Muscle of arm (tissue), 14 donors: ENCODE results near the gene ADM5. TPM values are rescaled to one million over a fixed set of nuclear protein-coding genes. Genes with fewer than 3 reads are reported as not detected.

Source experiments
- DNase-seq: peaks from one replicate; pipeline ENCODE4 v3.0.0-alpha.2; 2013
- long read RNA-seq, 11 donors: transcript quantifications; one replicate each; lab custom pipeline, GENCODE V29; 2026
- polyA plus RNA-seq, 12 donors: library from polyadenylated mRNA; unstranded; fragments of 120-200 nt; gene quantifications; one replicate each; pipeline ENCODE4 v1.2.1, GENCODE V29; 2013; ENCODE audit not compliant: insufficient read length in 12 of 12

Gene ADM5
- polyA plus RNA-seq = 1 to 10 TPM in 6 of 12 donors, under 1 TPM in 4, not detected in 2; 0.78 to 1.5 (median 1.1) TPM
- long read RNA-seq, donor 1 = 0 reads
- long read RNA-seq, donor 2, partial matches to known transcripts = 0 of 3 reads
- long read RNA-seq, donor 2, other reads (novel, unspliced or antisense) = 0 of 3 reads
- long read RNA-seq, donor 3 = 0 reads
- long read RNA-seq, donor 4 = 0 reads
- long read RNA-seq, donor 5 = 0 reads
- long read RNA-seq, donor 6, partial matches to known transcripts = 0 of 1 reads
- long read RNA-seq, donor 6, other reads (novel, unspliced or antisense) = 0 of 1 reads
- long read RNA-seq, donor 7 = 0 reads
- long read RNA-seq, donor 8 = 0 reads
- long read RNA-seq, donor 9 = 0 reads
- long read RNA-seq, donor 10, partial matches to known transcripts = 0 of 1 reads
- long read RNA-seq, donor 10, other reads (novel, unspliced or antisense) = 0 of 1 reads
- long read RNA-seq, donor 11, partial matches to known transcripts = 0 of 3 reads
- long read RNA-seq, donor 11, other reads (novel, unspliced or antisense) = 0 of 3 reads

DNA sequence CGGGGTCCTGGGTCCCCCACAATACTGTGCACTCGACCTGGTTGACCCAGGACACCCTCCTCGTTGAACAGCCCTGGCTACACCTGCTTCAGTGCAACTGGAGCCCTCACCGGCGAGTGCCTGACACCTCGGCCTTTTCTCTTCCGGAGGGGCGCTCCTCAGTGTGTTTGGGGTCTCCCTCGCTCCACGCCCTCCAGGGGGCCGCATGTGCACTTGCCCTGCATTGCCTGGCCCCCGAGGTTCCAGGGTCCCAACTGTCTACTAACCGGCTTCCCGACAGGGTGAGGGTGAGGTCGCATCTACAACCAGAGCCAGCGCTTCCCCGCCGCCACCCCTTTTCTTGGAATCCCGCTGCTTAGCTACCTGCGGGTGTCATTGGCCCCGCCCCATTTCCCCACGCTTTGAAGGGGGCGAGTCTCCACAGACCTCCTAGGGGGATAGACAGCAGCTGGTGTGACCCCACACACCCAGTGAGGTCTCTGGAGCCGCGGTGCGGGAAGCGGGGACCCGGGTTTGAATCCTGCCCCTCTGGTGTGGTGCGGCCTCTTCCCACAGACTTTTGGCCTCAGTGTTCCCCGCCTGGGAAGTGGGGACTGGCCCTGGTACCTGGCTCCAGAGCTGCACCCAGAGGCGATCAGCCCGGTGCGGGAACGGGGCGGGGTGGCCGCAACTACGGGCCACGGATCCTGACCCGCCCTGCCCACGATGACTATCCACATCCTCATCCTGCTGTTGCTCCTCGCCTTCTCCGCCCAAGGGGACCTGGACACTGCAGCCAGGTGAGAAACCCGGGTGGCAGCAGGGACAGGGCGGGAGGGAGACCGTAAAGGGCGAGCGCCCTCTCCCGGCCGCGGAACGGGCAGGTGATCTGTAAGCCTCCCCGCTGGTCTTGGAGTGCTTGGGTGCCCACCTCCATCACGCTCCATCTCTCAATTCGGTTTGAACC lies at the start of gene ADM5:
ADM5 (plus strand) TSS at position 462 of the 946 bp plus-strand sequence; CDS start at position 706, 244 bp downstream.
- no peak for DNase-seq

- DNase-seq = peak; percentile 100
These were observed 49.1 kb upstream of the ADM5 start, which contains the start of gene RRAS for GRCh38 chr19:49640113-49640898. Gene RRAS, minus strand, starts transcription at chr19:49640143. Its CDS starts 45 bp downstream, at chr19:49640098.

GRCh38 chr19:49641688-49642491 lies 47.5 kb upstream of the ADM5 start, which contains the start of gene SCAF1:
Gene SCAF1, plus strand, starts transcription at chr19:49642209. Its CDS starts 2,818 bp downstream, at chr19:49645027.
- DNase-seq = peak; percentile 99

DNA sequence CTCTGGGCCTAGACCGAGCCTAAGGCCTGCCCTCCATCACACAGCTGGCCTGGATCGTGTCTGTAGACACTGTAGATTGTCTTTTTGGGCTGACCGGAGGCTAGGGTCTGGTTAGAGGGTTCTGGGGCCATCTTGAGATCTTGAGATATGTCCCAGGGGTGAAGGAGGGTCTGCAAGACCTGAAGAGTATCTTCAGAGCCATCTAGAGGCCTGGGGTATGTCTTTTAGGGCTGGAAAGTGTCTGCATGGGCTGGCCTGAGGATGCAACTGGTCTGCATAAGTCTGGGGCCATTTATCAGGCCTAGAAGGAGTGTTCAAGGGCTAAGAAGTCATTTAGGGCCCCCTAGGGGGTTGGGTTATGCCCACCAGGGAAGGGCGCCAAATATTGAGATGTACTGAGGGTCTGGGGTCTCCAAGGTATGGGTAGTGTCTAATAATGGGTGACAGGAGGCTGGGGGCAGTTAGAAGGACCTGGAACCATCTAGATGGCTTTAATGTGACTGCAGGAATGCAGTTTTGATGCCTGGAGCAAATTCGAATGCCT lies 46.8 kb upstream of the ADM5 start:
- DNase-seq = no peak

- DNase-seq = no peak
These were observed 45.9 kb upstream of the ADM5 start for GRCh38 chr19:49643466-49643865.

DNA sequence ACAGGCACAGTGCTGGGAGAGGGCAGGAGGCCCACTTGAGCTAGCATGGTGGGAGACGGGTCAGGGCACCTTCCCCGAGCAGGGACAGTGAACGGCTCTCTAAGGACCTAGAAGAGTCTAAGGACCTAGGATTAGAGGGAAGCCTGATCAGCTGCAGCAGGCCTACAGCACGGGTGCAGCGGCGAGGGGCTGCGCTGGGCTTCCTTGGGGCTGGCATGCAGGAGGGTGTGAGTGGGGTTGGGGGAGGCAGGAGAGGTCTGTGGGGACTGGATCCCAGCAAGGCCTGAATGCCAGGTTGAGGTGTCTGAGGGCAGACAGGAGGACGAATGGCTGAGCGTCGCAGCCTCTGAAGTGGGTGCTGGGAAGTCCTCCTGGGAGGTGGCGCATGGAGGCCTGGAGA lies 43.8 kb upstream of the ADM5 start:
- DNase-seq = no peak

- no peak for DNase-seq
These were observed 43.4 kb upstream of the ADM5 start for GRCh38 chr19:49645995-49646394.

GRCh38 chr19:49646586-49646985 lies 42.8 kb upstream of the ADM5 start:
- no peak for DNase-seq

- no peak for DNase-seq
These were observed 38.2 kb upstream of the ADM5 start for GRCh38 chr19:49651029-49651819.

DNA sequence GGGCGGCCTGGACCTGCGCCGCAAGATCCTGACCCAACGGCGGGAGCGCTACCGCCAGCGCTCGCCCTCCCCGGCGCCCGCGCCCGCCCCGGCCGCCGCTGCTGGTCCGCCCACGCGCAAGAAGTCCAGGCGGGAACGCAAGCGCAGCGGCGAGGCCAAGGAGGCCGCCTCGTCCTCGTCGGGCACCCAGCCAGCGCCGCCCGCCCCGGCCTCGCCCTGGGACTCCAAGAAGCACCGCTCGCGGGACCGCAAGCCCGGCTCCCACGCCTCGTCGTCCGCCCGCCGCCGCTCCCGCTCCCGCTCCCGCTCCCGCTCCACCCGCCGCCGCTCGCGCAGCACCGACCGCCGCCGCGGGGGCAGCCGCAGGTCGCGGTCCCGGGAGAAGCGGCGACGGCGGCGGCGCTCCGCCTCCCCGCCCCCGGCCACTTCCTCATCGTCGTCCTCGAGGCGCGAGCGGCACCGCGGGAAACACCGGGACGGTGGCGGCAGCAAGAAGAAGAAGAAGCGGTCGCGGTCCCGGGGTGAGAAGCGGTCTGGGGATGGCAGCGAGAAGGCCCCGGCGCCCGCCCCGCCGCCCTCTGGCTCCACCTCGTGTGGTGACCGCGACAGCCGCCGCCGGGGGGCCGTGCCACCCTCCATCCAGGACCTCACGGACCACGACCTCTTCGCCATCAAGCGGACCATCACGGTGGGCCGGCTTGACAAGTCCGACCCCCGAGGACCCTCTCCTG lies 37.4 kb upstream of the ADM5 start:
- DNase-seq = no peak

DNA sequence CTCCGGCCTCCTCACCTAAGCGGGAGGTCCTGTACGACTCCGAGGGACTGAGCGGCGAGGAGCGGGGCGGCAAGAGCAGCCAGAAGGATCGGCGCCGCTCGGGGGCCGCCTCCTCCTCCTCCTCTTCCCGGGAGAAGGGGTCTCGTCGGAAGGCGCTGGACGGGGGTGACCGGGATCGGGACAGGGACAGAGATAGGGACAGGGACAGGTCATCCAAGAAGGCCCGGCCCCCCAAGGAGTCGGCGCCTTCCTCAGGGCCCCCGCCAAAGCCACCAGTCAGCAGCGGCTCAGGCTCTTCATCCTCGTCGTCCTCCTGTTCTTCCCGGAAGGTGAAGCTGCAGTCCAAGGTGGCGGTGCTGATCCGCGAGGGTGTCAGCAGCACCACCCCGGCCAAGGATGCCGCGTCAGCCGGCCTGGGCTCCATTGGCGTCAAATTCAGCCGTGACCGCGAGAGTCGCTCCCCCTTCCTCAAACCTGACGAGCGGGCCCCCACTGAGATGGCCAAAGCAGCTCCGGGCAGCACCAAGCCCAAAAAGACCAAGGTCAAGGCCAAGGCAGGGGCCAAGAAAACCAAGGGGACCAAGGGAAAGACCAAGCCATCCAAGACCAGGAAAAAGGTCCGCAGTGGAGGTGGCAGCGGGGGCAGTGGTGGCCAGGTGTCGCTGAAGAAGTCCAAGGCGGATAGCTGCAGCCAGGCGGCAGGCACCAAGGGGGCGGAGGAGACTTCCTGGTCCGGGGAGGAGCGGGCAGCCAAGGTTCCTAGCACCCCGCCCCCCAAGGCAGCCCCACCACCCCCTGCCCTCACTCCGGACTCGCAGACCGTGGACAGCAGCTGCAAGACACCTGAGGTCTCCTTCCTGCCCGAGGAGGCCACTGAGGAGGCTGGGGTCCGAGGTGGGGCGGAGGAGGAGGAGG lies 36.6 kb upstream of the ADM5 start:
- DNase-seq = no peak

DNA sequence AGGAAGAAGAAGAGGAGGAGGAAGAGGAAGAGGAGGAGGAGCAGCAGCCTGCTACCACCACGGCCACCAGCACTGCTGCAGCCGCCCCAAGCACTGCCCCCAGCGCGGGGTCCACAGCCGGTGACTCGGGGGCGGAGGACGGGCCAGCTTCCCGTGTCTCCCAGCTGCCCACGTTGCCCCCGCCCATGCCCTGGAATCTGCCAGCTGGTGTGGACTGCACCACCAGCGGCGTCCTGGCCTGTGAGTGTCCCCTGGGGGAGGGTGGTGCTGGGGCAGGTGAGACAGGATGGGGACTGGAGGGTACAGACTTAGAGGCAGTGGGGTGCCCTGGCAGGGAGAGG lies 36.0 kb upstream of the ADM5 start:
- no peak for DNase-seq

- DNase-seq = no peak
These were observed 34.8 kb upstream of the ADM5 start for GRCh38 chr19:49654581-49654980.

DNA sequence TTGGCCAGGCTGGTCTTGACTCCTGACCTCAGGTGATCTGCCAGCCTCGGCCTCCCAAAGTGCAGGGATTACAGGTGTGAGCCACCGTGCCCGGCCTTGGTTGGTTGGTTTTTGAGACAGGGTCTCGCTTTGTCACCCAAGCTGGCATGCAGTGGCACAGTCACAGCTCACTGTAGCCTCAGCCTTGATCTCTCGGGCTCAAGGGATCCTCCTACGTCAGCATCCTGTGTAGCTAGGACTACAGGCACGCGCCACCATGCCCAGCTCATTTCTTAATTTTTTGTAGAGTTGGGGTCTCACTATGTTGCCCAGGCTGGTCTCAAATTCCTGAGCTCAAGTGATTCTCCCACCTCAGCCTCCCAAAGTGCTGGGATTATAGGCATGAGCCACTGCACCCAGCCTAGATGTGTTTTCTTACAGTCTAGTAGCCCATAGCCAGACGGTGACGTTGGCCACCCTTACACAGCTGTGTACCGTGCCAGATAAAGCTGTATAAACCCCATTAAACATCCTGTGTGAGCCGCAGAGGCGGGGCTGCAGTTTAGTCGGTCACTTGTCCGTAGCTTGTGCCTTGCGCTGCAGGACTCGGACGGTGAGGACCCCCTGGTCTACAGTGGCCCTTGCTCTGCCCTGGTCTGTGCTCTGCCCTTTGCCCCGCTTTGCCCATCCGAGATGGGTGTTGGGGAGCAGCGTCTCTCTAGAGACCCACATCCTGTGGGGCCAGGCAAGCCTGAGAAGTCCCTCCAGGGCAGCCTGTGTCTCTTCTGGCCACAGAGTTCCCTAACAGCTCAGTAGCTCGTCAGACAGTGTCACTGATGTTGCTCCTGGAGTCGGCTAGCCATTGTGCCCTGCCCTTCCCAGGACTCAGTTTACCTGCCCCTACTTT lies 33.6 kb upstream of the ADM5 start:
- DNase-seq = no peak

- DNase-seq = no peak
These were observed 32.8 kb upstream of the ADM5 start for GRCh38 chr19:49656456-49657109.
